ENCODE data around the gene PDE3A.
A peak's percentile ranks its signal among the peaks of the same experiment; 100 is the strongest.

Gene PDE3A

GRCh38 chr12:20629414-20630156, 261.2 kb downstream of the PDE3A start:
- ATAC-seq (ENCODE audit: low read depth), result no peak
- H3K27ac ChIP-seq (ENCODE audit: poor library complexity, severe bottlenecking), result no peak overlapping the region

GRCh38 chr12:20631711-20632110, 263.4 kb downstream of the PDE3A start:
- Histone ChIP-seq H3K4me1 (ENCODE audit: insufficient read depth, poor library complexity, severe bottlenecking) (no peaks in the 10 kb centered on the region), H3K4me3 (ENCODE audit: severe bottlenecking) (no peak overlapping the region), H3K9me3 (ENCODE audit: severe bottlenecking) (no peaks in the 10 kb centered on the region), H3K36me3 (ENCODE audit: low read depth) (no peaks in the 10 kb centered on the region), H3K27ac (ENCODE audit: poor library complexity, severe bottlenecking) (no peak overlapping the region), H3K27me3 (ENCODE audit: insufficient read depth, poor library complexity, severe bottlenecking) (no peaks in the 10 kb centered on the region)
- ATAC-seq (ENCODE audit: low read depth) (no peak), DNase-seq (ENCODE audit: low spot score) (no peak)
- TF ChIP-seq CTCF (IDR thresholded peaks at IDR 0.05; ENCODE audit: poor library complexity, severe bottlenecking), result no peak

More at GRCh38 chr12:20629414-20630156, 261.2 kb downstream of the PDE3A start:
- no peak for DNase-seq (ENCODE audit: low spot score)
- Histone ChIP-seq H3K4me1 (ENCODE audit: insufficient read depth, poor library complexity, severe bottlenecking) (no peaks in the 10 kb centered on the region), H3K36me3 (ENCODE audit: low read depth) (no peaks in the 10 kb centered on the region), H3K27me3 (ENCODE audit: insufficient read depth, poor library complexity, severe bottlenecking) (no peaks in the 10 kb centered on the region), H3K4me3 (ENCODE audit: severe bottlenecking) (no peak overlapping the region), H3K9me3 (ENCODE audit: severe bottlenecking) (no peaks in the 10 kb centered on the region)
- no peak for TF ChIP-seq CTCF (IDR thresholded peaks at IDR 0.05; ENCODE audit: poor library complexity, severe bottlenecking)

- Histone ChIP-seq H3K36me3 (ENCODE audit: low read depth) (no peaks in the 10 kb centered on the region), H3K27ac (ENCODE audit: poor library complexity, severe bottlenecking) (no peak overlapping the region), H3K4me1 (ENCODE audit: insufficient read depth, poor library complexity, severe bottlenecking) (no peaks in the 10 kb centered on the region), H3K27me3 (ENCODE audit: insufficient read depth, poor library complexity, severe bottlenecking) (no peaks in the 10 kb centered on the region), H3K9me3 (ENCODE audit: severe bottlenecking) (no peaks in the 10 kb centered on the region), H3K4me3 (ENCODE audit: severe bottlenecking) (no peak overlapping the region)
- no peak for DNase-seq (ENCODE audit: low spot score)
- ATAC-seq (ENCODE audit: low read depth), result no peak
- no peak for TF ChIP-seq CTCF (IDR thresholded peaks at IDR 0.05; ENCODE audit: poor library complexity, severe bottlenecking)
Observed at GRCh38 chr12:20641106-20641505, 272.8 kb downstream of the PDE3A start.

- no peaks in the 10 kb centered on the region for H3K36me3 ChIP-seq (ENCODE audit: low read depth)
- ATAC-seq (ENCODE audit: low read depth) (no peak), DNase-seq (ENCODE audit: low spot score) (no peak)
- H3K27ac ChIP-seq (ENCODE audit: poor library complexity, severe bottlenecking), result no peak overlapping the region
- H3K4me1 ChIP-seq (ENCODE audit: insufficient read depth, poor library complexity, severe bottlenecking), result no peaks in the 10 kb centered on the region
- no peaks in the 10 kb centered on the region for H3K27me3 ChIP-seq (ENCODE audit: insufficient read depth, poor library complexity, severe bottlenecking)
- no peak overlapping the region for H3K4me3 ChIP-seq (ENCODE audit: severe bottlenecking)
- no peaks in the 10 kb centered on the region for H3K9me3 ChIP-seq (ENCODE audit: severe bottlenecking)
- TF ChIP-seq CTCF (IDR thresholded peaks at IDR 0.05; ENCODE audit: poor library complexity, severe bottlenecking), result no peak
Observed at GRCh38 chr12:20643822-20644221, 275.5 kb downstream of the PDE3A start.

- H3K9me3 ChIP-seq (ENCODE audit: severe bottlenecking), result no peaks in the 10 kb centered on the region
- no peaks in the 10 kb centered on the region for H3K36me3 ChIP-seq (ENCODE audit: low read depth)
- no peak overlapping the region for H3K27ac ChIP-seq (ENCODE audit: poor library complexity, severe bottlenecking)
- peak; percentile 56 for TF ChIP-seq CTCF (IDR thresholded peaks at IDR 0.05; ENCODE audit: poor library complexity, severe bottlenecking)
- no peak for ATAC-seq (ENCODE audit: low read depth)
- H3K4me3 ChIP-seq (ENCODE audit: severe bottlenecking), result no peak overlapping the region
- H3K4me1 ChIP-seq (ENCODE audit: insufficient read depth, poor library complexity, severe bottlenecking), result no peaks in the 10 kb centered on the region
- no peak for DNase-seq (ENCODE audit: low spot score)
- H3K27me3 ChIP-seq (ENCODE audit: insufficient read depth, poor library complexity, severe bottlenecking), result no peaks in the 10 kb centered on the region
Observed at GRCh38 chr12:20646239-20646827, 278.0 kb downstream of the PDE3A start.
